ENCODE results near the gene CHURC1. TPM values are rescaled to one million over a fixed set of nuclear protein-coding genes. Genes with fewer than 3 reads are reported as not detected.

Gene CHURC1
- total RNA-seq, 1 donor from 2014 or later = 51.6 TPM

DNA sequence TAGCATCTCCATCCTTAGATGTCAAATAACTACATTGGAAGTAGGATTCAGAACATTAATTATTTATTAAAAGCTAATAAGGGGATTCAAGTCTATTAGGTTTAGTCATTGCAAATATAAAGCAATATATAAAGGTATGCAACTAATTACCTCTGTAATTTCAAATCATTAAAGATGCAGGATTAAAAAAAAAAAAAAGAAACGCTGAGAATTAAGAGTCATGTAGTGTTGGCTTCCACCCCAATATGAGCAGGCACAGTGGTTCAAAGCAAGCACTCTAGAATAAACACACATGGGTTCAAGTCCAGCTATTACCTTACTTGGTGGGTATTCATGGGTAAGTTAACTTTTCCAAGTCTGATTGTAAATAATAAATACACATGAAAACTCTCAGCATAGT is 45.4 kb upstream of the CHURC1 start:
- Mint-ChIP-seq H3K27me3 (ENCODE audit: unreplicated experiment) (peaks cover 77% of the 10 kb centered on the region), H3K27ac (ENCODE audit: unreplicated experiment) (no peak overlapping the region), H3K4me1 (ENCODE audit: unreplicated experiment) (no peaks in the 10 kb centered on the region), H3K36me3 (ENCODE audit: unreplicated experiment) (no peaks in the 10 kb centered on the region), H3K9me3 (ENCODE audit: unreplicated experiment) (no peaks in the 10 kb centered on the region), H3K4me3 (ENCODE audit: unreplicated experiment) (no peak overlapping the region)
- DNase-seq (ENCODE audit: extremely low spot score, unreplicated experiment) = no peak
- TF ChIP-seq, protein P1, sequence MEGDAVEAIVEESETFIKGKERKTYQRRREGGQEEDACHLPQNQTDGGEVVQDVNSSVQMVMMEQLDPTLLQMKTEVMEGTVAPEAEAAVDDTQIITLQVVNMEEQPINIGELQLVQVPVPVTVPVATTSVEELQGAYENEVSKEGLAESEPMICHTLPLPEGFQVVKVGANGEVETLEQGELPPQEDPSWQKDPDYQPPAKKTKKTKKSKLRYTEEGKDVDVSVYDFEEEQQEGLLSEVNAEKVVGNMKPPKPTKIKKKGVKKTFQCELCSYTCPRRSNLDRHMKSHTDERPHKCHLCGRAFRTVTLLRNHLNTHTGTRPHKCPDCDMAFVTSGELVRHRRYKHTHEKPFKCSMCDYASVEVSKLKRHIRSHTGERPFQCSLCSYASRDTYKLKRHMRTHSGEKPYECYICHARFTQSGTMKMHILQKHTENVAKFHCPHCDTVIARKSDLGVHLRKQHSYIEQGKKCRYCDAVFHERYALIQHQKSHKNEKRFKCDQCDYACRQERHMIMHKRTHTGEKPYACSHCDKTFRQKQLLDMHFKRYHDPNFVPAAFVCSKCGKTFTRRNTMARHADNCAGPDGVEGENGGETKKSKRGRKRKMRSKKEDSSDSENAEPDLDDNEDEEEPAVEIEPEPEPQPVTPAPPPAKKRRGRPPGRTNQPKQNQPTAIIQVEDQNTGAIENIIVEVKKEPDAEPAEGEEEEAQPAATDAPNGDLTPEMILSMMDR (IDR thresholded peaks at IDR 0.05) = no peak

DNA sequence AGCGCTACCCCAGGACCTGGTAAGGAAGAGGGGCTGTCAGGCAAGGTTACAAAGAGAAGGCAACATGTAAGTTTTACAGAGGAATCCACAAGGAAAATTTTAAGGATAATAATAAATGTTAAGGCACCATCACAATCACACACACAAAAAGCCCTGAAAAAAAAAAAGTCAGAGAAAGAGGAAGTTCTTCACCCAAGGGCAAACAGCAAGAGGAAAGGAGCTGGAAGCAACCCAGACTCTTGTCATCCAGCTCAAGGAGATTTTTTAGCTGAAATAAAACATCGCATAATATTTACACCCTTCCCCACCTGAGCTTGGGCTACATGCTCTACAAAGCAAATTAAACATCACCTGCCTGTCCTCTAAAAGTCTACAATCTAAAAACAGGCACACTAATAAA is 44.1 kb upstream of the CHURC1 start:
- H3K36me3 Mint-ChIP-seq (ENCODE audit: unreplicated experiment) = no peaks in the 10 kb centered on the region
- TF ChIP-seq, protein P1 (IDR thresholded peaks at IDR 0.05) = no peak
- no peak overlapping the region for H3K4me3 Mint-ChIP-seq (ENCODE audit: unreplicated experiment)
- H3K4me1 Mint-ChIP-seq (ENCODE audit: unreplicated experiment) = no peaks in the 10 kb centered on the region
- H3K27me3 Mint-ChIP-seq (ENCODE audit: unreplicated experiment) = peaks cover 76% of the 10 kb centered on the region
- no peak for DNase-seq (ENCODE audit: extremely low spot score, unreplicated experiment)
- H3K9me3 Mint-ChIP-seq (ENCODE audit: unreplicated experiment) = no peaks in the 10 kb centered on the region
- no peak overlapping the region for H3K27ac Mint-ChIP-seq (ENCODE audit: unreplicated experiment)

DNA sequence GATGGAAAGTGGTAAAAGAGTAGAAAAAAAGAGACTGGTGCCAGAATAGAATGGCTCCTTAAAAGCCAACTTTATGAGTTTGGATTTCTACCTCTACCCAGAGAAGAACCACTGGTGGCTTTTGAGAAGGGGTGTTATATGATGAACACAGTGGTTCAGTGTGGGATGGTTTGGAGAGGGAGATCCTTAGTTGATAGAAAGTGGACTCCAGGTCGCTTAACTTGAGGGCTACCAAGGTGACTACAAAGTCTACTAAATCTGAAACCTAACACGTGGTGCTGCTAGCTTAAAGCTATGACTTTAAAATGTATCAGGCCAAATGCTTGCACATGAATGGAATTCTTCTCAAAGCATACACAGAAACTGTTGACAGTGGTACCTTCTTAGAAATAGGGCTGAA is 42.9 kb upstream of the CHURC1 start:
- no peaks in the 10 kb centered on the region for H3K9me3 Mint-ChIP-seq (ENCODE audit: unreplicated experiment)
- no peaks in the 10 kb centered on the region for H3K4me1 Mint-ChIP-seq (ENCODE audit: unreplicated experiment)
- H3K36me3 Mint-ChIP-seq (ENCODE audit: unreplicated experiment) = no peaks in the 10 kb centered on the region
- TF ChIP-seq, protein P1 (IDR thresholded peaks at IDR 0.05) = no peak
- no peak for DNase-seq (ENCODE audit: extremely low spot score, unreplicated experiment)
- H3K4me3 Mint-ChIP-seq (ENCODE audit: unreplicated experiment) = no peak overlapping the region
- H3K27me3 Mint-ChIP-seq (ENCODE audit: unreplicated experiment) = peaks cover 77% of the 10 kb centered on the region
- no peak overlapping the region for H3K27ac Mint-ChIP-seq (ENCODE audit: unreplicated experiment)

DNA sequence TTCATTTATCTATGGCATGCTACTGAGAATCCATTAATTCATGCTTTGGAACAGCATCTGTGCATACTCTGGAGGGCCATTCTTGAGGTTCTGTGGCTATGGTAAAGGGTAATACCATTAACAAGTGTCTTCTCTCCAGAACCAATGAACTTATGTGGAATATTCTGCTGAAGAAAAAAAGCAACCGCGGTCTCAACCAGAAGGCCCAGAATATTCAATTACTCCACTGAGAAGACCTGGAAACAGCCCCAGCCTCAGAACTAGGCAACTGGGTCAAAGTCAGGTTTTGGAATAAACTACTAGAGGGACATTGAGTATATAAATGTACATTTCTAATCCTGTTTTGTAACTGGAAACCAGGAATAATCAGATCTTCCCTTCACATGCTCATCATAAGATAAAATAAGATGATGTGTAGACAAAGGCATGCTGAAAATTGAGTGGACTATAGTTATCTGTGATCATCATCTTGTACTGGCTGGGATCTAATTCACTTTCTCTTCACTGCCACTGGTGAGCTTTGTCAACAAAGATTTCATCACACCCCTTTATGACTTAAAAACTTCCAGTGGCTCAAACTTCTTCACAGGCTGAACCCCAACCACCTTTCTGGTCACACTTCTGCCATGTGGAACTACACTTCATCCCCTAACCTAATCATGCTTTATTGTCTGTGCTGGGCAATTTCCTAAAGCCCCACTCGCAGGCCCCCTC is 40.6 kb upstream of the CHURC1 start:
- TF ChIP-seq, protein P1 (IDR thresholded peaks at IDR 0.05) = no peak
- H3K36me3 Mint-ChIP-seq (ENCODE audit: unreplicated experiment) = no peaks in the 10 kb centered on the region
- no peak overlapping the region for H3K27ac Mint-ChIP-seq (ENCODE audit: unreplicated experiment)
- no peak overlapping the region for H3K4me3 Mint-ChIP-seq (ENCODE audit: unreplicated experiment)
- H3K4me1 Mint-ChIP-seq (ENCODE audit: unreplicated experiment) = no peaks in the 10 kb centered on the region
- no peaks in the 10 kb centered on the region for H3K9me3 Mint-ChIP-seq (ENCODE audit: unreplicated experiment)
- DNase-seq (ENCODE audit: extremely low spot score, unreplicated experiment) = no peak
- peaks cover 82% of the 10 kb centered on the region for H3K27me3 Mint-ChIP-seq (ENCODE audit: unreplicated experiment)

DNA sequence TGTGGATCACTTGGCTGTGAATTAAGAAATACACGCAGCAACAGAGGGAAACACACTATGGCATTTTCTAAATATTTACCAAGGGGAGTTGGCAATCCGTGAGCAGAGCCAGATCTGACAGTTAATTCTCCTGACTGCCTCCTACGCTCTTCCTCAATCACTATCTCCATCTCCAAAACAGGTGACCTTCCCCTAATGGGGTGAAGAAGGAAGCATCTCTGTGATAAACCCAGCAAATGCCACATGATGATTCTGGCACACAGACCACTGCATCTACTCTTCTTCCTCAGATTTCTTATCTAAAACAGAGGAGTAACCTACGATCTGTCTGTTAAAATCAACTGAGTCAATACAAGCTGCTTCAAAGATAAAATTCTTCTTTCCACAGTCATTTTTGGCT is 38.9 kb upstream of the CHURC1 start:
- Mint-ChIP-seq H3K4me1 (ENCODE audit: unreplicated experiment) (no peaks in the 10 kb centered on the region), H3K4me3 (ENCODE audit: unreplicated experiment) (no peak overlapping the region), H3K9me3 (ENCODE audit: unreplicated experiment) (no peaks in the 10 kb centered on the region), H3K36me3 (ENCODE audit: unreplicated experiment) (no peaks in the 10 kb centered on the region), H3K27ac (ENCODE audit: unreplicated experiment) (no peak overlapping the region), H3K27me3 (ENCODE audit: unreplicated experiment) (peaks cover 80% of the 10 kb centered on the region)
- TF ChIP-seq, protein P1 (IDR thresholded peaks at IDR 0.05) = no peak
- no peak for DNase-seq (ENCODE audit: extremely low spot score, unreplicated experiment)
